Endothelial cell of umbilical vein (primary cell): ENCODE data around the gene POLD3. TPM values are rescaled to one million over a fixed set of nuclear protein-coding genes. Genes with fewer than 3 reads are reported as not detected.

Experiments
- BruUV-seq: library from RNA; stranded (reverse); fragments of 400-500 nt; replicated peaks from 2 replicates; lab custom pipeline; 2021; lab: Mats Ljungman, UMichigan
- CTCF ChIA-PET: fragments of 300-600, 350-600 bp; sonication (Branson Sonifier 250); formaldehyde crosslinking; loops from one replicate; lab custom pipeline; 2021; ENCODE audit warnings: antibody characterized with exemption, inconsistent platforms; lab: Charles Lee
- POLR2A ChIA-PET: fragments of 300-600, 350-600 bp; sonication (Branson Sonifier 250); formaldehyde crosslinking; loops from one replicate; lab custom pipeline; 2021; ENCODE audit warnings: antibody characterized with exemption, inconsistent platforms; lab: Charles Lee
- DNase-seq: peaks from one replicate; pipeline ENCODE4 v3.0.0-alpha.2; 2011; ENCODE audit warnings: low read depth, low spot score
- FAIRE-seq: peaks from 2 replicates; lab custom pipeline; 2011; peaks lifted over from hg19 to GRCh38; lab: Jason Lieb, UNC
- H2AFZ ChIP-seq: 2 replicates; pipeline ENCODE4 v1.6.0; 2012; ENCODE audit warnings: low read depth, low read length, control low read depth, inconsistent platforms
- H3K27ac ChIP-seq: 2 replicates; pipeline ENCODE4 v1.5.1; 2011; ENCODE audit warnings: low read depth, mild to moderate bottlenecking, control low read depth, low read length, moderate library complexity; ENCODE audit not compliant: insufficient read depth
- H3K27me3 ChIP-seq, 2 experiments: 2 replicates each; pipeline versions ENCODE4 v1.6.0 to v1.6.1; 2011; ENCODE audit warnings: low read length in 2 of 2, mixed read lengths in 1 of 2; ENCODE audit not compliant: control insufficient read depth in 2 of 2, insufficient read depth in 2 of 2
- H3K36me3 ChIP-seq, 2 experiments: 2 replicates in 1 of 2; 3 replicates in 1 of 2; pipeline ENCODE4 v1.5.1; 2011; ENCODE audit warnings: low read length in 2 of 2, mild to moderate bottlenecking in 1 of 2, moderate library complexity in 1 of 2; ENCODE audit not compliant: control insufficient read depth in 2 of 2, insufficient read depth in 2 of 2; ENCODE audit errors: extremely low read depth in 1 of 2
- H3K4me1 ChIP-seq: 3 replicates; pipeline ENCODE4 v1.5.1; 2011; ENCODE audit warnings: mild to moderate bottlenecking, low read length; ENCODE audit not compliant: control insufficient read depth, insufficient read depth; ENCODE audit errors: extremely low read depth
- H3K4me2 ChIP-seq: 2 replicates; pipeline ENCODE4 v1.6.1; 2011; ENCODE audit warnings: low read length, control low read depth, mixed read lengths; ENCODE audit not compliant: insufficient read depth
- H3K4me3 ChIP-seq, 3 experiments: fragments of 200-600 bp in 1 of 3; sonication (generic), shearing (Covaris generic) in 1 of 3; replicated peaks in 1 of 3; 2 replicates each; pipeline ENCODE4 v1.5.1; 2011 to 2016; ENCODE audit warnings: control low read depth in 3 of 3, low read length in 3 of 3, mild to moderate bottlenecking in 2 of 3, inconsistent platforms in 1 of 3, low read depth in 1 of 3, moderate library complexity in 1 of 3; ENCODE audit not compliant: insufficient read depth in 1 of 3
- H3K79me2 ChIP-seq: 2 replicates; pipeline ENCODE4 v1.6.0; 2012; ENCODE audit warnings: low read length, inconsistent platforms; ENCODE audit not compliant: control insufficient read depth, insufficient read depth
- H3K9ac ChIP-seq: replicated peaks from 2 replicates; pipeline ENCODE3; 2011; ENCODE audit warnings: low read length, control low read depth; ENCODE audit not compliant: insufficient read depth; ENCODE audit errors: extremely low read depth
- H3K9me1 ChIP-seq: replicated peaks from 3 replicates; pipeline ENCODE4 v1.6.0; 2011; ENCODE audit warnings: mild to moderate bottlenecking, low read length; ENCODE audit not compliant: control insufficient read depth, insufficient read depth; ENCODE audit errors: extremely low read depth
- H3K9me3 ChIP-seq: replicated peaks from 2 replicates; pipeline ENCODE4 v1.5.1; 2012; ENCODE audit warnings: low read length, inconsistent platforms; ENCODE audit not compliant: control insufficient read depth, insufficient read depth
- H4K20me1 ChIP-seq: replicated peaks from 2 replicates; pipeline ENCODE3; 2011; ENCODE audit warnings: mild to moderate bottlenecking, low read length; ENCODE audit not compliant: control insufficient read depth, insufficient read depth; ENCODE audit errors: extremely low read depth
- CTCF ChIP-seq, 2 donors: IDR thresholded peaks; 1 replicate in 1 of 2; 2 replicates in 1 of 2; pipeline ENCODE4 v1.5.1; 2011; ENCODE audit warnings: low read length in 2 of 2, mild to moderate bottlenecking in 2 of 2, moderate library complexity in 2 of 2, control low read depth in 1 of 2, inconsistent platforms in 1 of 2, low read depth in 1 of 2; ENCODE audit not compliant: insufficient read depth in 1 of 2; ENCODE audit errors: extremely low read depth in 1 of 2
- EZH2 ChIP-seq: IDR thresholded peaks from 2 replicates; pipeline ENCODE4 v1.6.1; 2012; ENCODE audit warnings: borderline replicate concordance, low read depth, mild to moderate bottlenecking, moderate library complexity, low read length, inconsistent platforms; ENCODE audit not compliant: severe bottlenecking
- FOS ChIP-seq: IDR thresholded peaks from 2 replicates; pipeline ENCODE4 v1.6.1; 2011; ENCODE audit warnings: mild to moderate bottlenecking, low read length, moderate library complexity, borderline replicate concordance; ENCODE audit not compliant: insufficient read depth
- GATA2 ChIP-seq: IDR thresholded peaks from 2 replicates; pipeline ENCODE4 v1.7.0; 2011; ENCODE audit warnings: low read depth, mild to moderate bottlenecking, moderate library complexity, mixed read lengths, low read length; ENCODE audit not compliant: insufficient read length, insufficient read depth
- JUN ChIP-seq: IDR thresholded peaks from 2 replicates; pipeline ENCODE4 v1.6.1; 2011; ENCODE audit warnings: borderline replicate concordance, low read depth; ENCODE audit not compliant: insufficient read length, insufficient read depth
- MAX ChIP-seq: IDR thresholded peaks from 2 replicates; pipeline ENCODE4 v1.6.1; 2011; ENCODE audit not compliant: insufficient read depth, insufficient read length
- POLR2A ChIP-seq: IDR thresholded peaks from 2 replicates; pipeline ENCODE4 v1.6.1; 2012; ENCODE audit warnings: low read depth, mild to moderate bottlenecking, control low read depth, low read length
- POLR2AphosphoS5 ChIP-seq: IDR thresholded peaks from 2 replicates; pipeline ENCODE4 v1.6.1; 2012; ENCODE audit warnings: low read depth, mild to moderate bottlenecking, control low read depth, low read length, moderate library complexity; ENCODE audit not compliant: insufficient read depth
- dilution Hi-C: fragments of 300-500 bp; cut with MboI; formaldehyde crosslinking; loops from one replicate; pipeline ENCODE4 v1.15.0; 2019; ENCODE audit warnings: low sequenced_read_pairs; ENCODE audit not compliant: extremely low pct_ligation_motif_present
- intact Hi-C: fragments of 100-400 bp; cut with micrococcal nuclease; formaldehyde crosslinking; loops from one replicate; pipeline ENCODE4 v1.10.0; 2022
- polyA plus RNA-seq, 4 experiments: library from polyadenylated mRNA; depleted of rRNA in 3 of 4; stranded (reverse) in 3 of 4; unstranded in 1 of 4; fragments of >200 nt; gene quantifications; 2 replicates each; pipeline versions ENCODE4 v1.2.1 to v1.2.3, GENCODE V29; 2011 to 2012; ENCODE audit warnings: missing spikeins in 1 of 4
- small RNA-seq: library from RNA; depleted of rRNA; stranded (forward); fragments of <200 nt; gene quantifications from one replicate; pipeline ENCODE3, GENCODE V24; 2012; ENCODE audit warnings: low replicate concordance, low read depth; ENCODE audit not compliant: insufficient read depth, insufficient read length
- total RNA-seq: library from RNA; stranded (reverse); gene quantifications from 2 replicates; pipeline ENCODE4 v1.2.3, GENCODE V29; 2021

Gene POLD3
- total and polyA plus RNA-seq, 2 donors (not counting 3 experiments of a cell fraction or from before 2014, with no cell fraction given), result 8.9 to 25.2 TPM

GRCh38 chr11:74691755-74692154 is 99.4 kb downstream of the POLD3 start:
- Histone ChIP-seq H3K4me2 (no peak overlapping the region), H3K36me3 (no peaks in the 10 kb centered on the region), H4K20me1 (no peaks in the 10 kb centered on the region), H3K9me3 (no peaks in the 10 kb centered on the region), H3K4me3 (no peak overlapping the region), H3K9me1 (no peaks in the 10 kb centered on the region), H3K9ac (no peak overlapping the region), H2AFZ (no peak overlapping the region), H3K79me2 (no peaks in the 10 kb centered on the region), H3K27me3 (peaks cover 5 to 14% of the 10 kb centered on the region in 2 experiments), H3K27ac (no peak overlapping the region), H3K4me1 (peaks cover 4% of the 10 kb centered on the region)
- no peak for TF ChIP-seq MAX
- TF ChIP-seq JUN, result no peak
- no peak for TF ChIP-seq CTCF (IDR thresholded peaks at IDR 0.05; ENCODE audit: extremely low read depth in 1 of 2, insufficient read depth in 1 of 2, low read depth in 1 of 2, low read length in 2 of 2)
- TF ChIP-seq GATA2, result no peak
- no peak for TF ChIP-seq POLR2A
- no peak for TF ChIP-seq FOS
- no peak for TF ChIP-seq EZH2
- TF ChIP-seq POLR2AphosphoS5, result no peak
- no peak for DNase-seq
- FAIRE-seq, result no peak
- intact Hi-C loops (no loop called here), dilution Hi-C loops (no loop called here)
- ChIA-PET POLR2A (no interaction called here), CTCF (interaction anchor here (0.7 to 2.0 kb wide), 3 partner anchors 9 to 11 kb away, joined by 3 to 8 read pairs (median 5); no protein-coding TSS in a partner anchor)
- no TSS peak for BruUV-seq

Small RNA genes lying within 50 kb of the gene (small RNA-seq; reads per million reads assigned to genes)
- not detected for gene RANP3
- not detected for gene RN7SKP297

Other genes starting within 250 kb of the POLD3 start
- 24.7 and 31.4 TPM in 2 replicates for gene PGM2L1, start 194.1 kb upstream of the POLD3 start, total RNA-seq
- 7.6 and 7.9 TPM in 2 replicates for gene PGM2L1, start 194.1 kb upstream of the POLD3 start, polyA plus RNA-seq
- 1.3 and 2.2 TPM in 2 replicates for gene KCNE3, start 125.0 kb upstream of the POLD3 start, total RNA-seq
- gene KCNE3, start 125.0 kb upstream of the POLD3 start, polyA plus RNA-seq, result 0.51 and 0.97 TPM in 2 replicates
- gene LIPT2, start 98.9 kb upstream of the POLD3 start, total RNA-seq, result 1.7 and 3.2 TPM in 2 replicates
- gene LIPT2, start 98.9 kb upstream of the POLD3 start, polyA plus RNA-seq, result 4.0 and 4.1 TPM in 2 replicates
- not detected in 2 replicates for gene CHRDL2, start 138.8 kb downstream of the POLD3 start, total RNA-seq
- not detected in 2 replicates for gene CHRDL2, start 138.8 kb downstream of the POLD3 start, polyA plus RNA-seq
- 17.3 and 21.3 TPM in 2 replicates for gene RNF169, start 156.3 kb downstream of the POLD3 start, total RNA-seq
- 5.2 and 5.8 TPM in 2 replicates for gene RNF169, start 156.3 kb downstream of the POLD3 start, polyA plus RNA-seq